ENCODE measurements around the gene MCRIP2.

MCRIP2 gene

GRCh38 chr16:670485-671352 is 29.1 kb downstream of the MCRIP2 start:
- DNase-seq (ENCODE audit: low spot score) = no peak

- DNase-seq (ENCODE audit: low spot score) = no peak
Observed at GRCh38 chr16:671353-672131, 29.9 kb downstream of the MCRIP2 start.

- DNase-seq (ENCODE audit: low spot score) = no peak
Observed at GRCh38 chr16:672371-672770, 30.7 kb downstream of the MCRIP2 start.

GRCh38 chr16:672851-673250 is 31.2 kb downstream of the MCRIP2 start:
- no peak for DNase-seq (ENCODE audit: low spot score)

- no peak for DNase-seq (ENCODE audit: low spot score)
Observed at GRCh38 chr16:673399-673991, 31.9 kb downstream of the MCRIP2 start.

GRCh38 chr16:674214-674881 is 32.7 kb downstream of the MCRIP2 start:
- DNase-seq (ENCODE audit: low spot score) = no peak

- DNase-seq (ENCODE audit: low spot score) = peak; percentile 68
Observed at GRCh38 chr16:674968-675883, 33.6 kb downstream of the MCRIP2 start, which contains the start of gene RHBDL1. Gene RHBDL1 (plus strand): TSS chr16:675671. CDS start chr16:675791, 120 bp downstream.

- DNase-seq (ENCODE audit: low spot score) = peak; percentile 18
Observed at GRCh38 chr16:675884-676564, 34.4 kb downstream of the MCRIP2 start.

GRCh38 chr16:676565-676902 is 34.9 kb downstream of the MCRIP2 start:
- DNase-seq (ENCODE audit: low spot score) = no peak

GRCh38 chr16:676913-677312 is 35.3 kb downstream of the MCRIP2 start:
- DNase-seq (ENCODE audit: low spot score) = no peak

- DNase-seq (ENCODE audit: low spot score) = no peak
Observed at GRCh38 chr16:677316-678190, 35.9 kb downstream of the MCRIP2 start.

- no peak for DNase-seq (ENCODE audit: low spot score)
Observed at GRCh38 chr16:678209-678857, 36.7 kb downstream of the MCRIP2 start.

- peak; percentile 73 for DNase-seq (ENCODE audit: low spot score)
Observed at GRCh38 chr16:678858-679813, 37.5 kb downstream of the MCRIP2 start.

- peak; percentile 96 for DNase-seq (ENCODE audit: low spot score)
Observed at GRCh38 chr16:679814-680624, 38.4 kb downstream of the MCRIP2 start, which contains the start of gene STUB1. Gene STUB1 (plus strand): TSS chr16:680410. CDS start chr16:680526, 116 bp downstream.

- DNase-seq (ENCODE audit: low spot score) = peak; percentile 37
Observed at GRCh38 chr16:680625-680945, 39.0 kb downstream of the MCRIP2 start.

- peak; percentile 29 for DNase-seq (ENCODE audit: low spot score)
Observed at GRCh38 chr16:680967-681745, 39.5 kb downstream of the MCRIP2 start.
